Right atrium auricular region (tissue), 2 donors: ENCODE data around the gene CHRND. TPM values are rescaled to one million over a fixed set of nuclear protein-coding genes. Genes with fewer than 3 reads are reported as not detected.

Experiments
- DNase-seq: peaks from one replicate; pipeline ENCODE4 v3.0.0-alpha.2; 2019; ENCODE audit warnings: low spot score
- H3K27ac ChIP-seq, 2 donors: fragments of 200-600 bp; sonication (generic); 1 replicate in 1 of 2; 2 replicates in 1 of 2; pipeline ENCODE4 v1.5.1; 2016 to 2019
- H3K27me3 ChIP-seq, 2 donors: fragments of 200-600 bp; sonication (generic); one replicate each; pipeline versions ENCODE4 v1.5.1 to v1.6.0; 2017 to 2019
- H3K36me3 ChIP-seq: fragments of 200-600 bp; sonication (generic); one replicate; pipeline ENCODE4 v1.5.1; 2016
- H3K4me1 ChIP-seq, 2 donors: fragments of 200-600 bp; sonication (generic); one replicate each; pipeline versions ENCODE4 v1.5.1 to v1.6.0; 2017 to 2019
- H3K4me3 ChIP-seq, 2 donors: fragments of 200-600 bp; sonication (generic); 1 replicate in 1 of 2; 2 replicates in 1 of 2; pipeline ENCODE4 v1.5.1; 2017 to 2019; ENCODE audit warnings: mild to moderate bottlenecking in 1 of 2, moderate library complexity in 1 of 2
- H3K9me3 ChIP-seq, 2 donors: fragments of 200-600 bp; sonication (generic); one replicate each; pipeline ENCODE4 v1.5.1; 2019
- CTCF ChIP-seq, 2 donors: fragments of 200-600 bp; sonication (generic); IDR thresholded peaks; one replicate each; pipeline ENCODE4 v1.5.1; 2019; ENCODE audit warnings: antibody characterized with exemption in 2 of 2
- total RNA-seq, 2 donors: library from RNA; depleted of rRNA; stranded (reverse); fragments of >200 nt; gene quantifications; one replicate each; pipeline ENCODE4 v1.1.0, GENCODE V29; 2016

Gene CHRND
- total RNA-seq, 2 donors from 2014 or later = 0.19 TPM; not detected in 1

- no peaks in the 10 kb centered on the region for H3K36me3 ChIP-seq
- no peaks in the 10 kb centered on the region for H3K27me3 ChIP-seq
- peaks cover 0 to 12% of the 10 kb centered on the region in 2 donors for H3K9me3 ChIP-seq
- no peak overlapping the region for H3K27ac ChIP-seq
- no peak for DNase-seq
- H3K4me3 ChIP-seq = no peak overlapping the region
- TF ChIP-seq CTCF (IDR thresholded peaks at IDR 0.05) = no peak
- H3K4me1 ChIP-seq = peaks cover 0 to 4% of the 10 kb centered on the region in 2 donors
Observed at GRCh38 chr2:232534940-232535651, 9.1 kb downstream of the CHRND start.

- Histone ChIP-seq H3K27ac (no peak overlapping the region), H3K9me3 (peaks cover 0 to 12% of the 10 kb centered on the region in 2 donors), H3K4me1 (peaks cover 0 to 4% of the 10 kb centered on the region in 2 donors), H3K4me3 (no peak overlapping the region), H3K27me3 (no peaks in the 10 kb centered on the region), H3K36me3 (no peaks in the 10 kb centered on the region)
- TF ChIP-seq CTCF (IDR thresholded peaks at IDR 0.05) = no peak
- DNase-seq = no peak
Observed at GRCh38 chr2:232535761-232536530, 10.0 kb downstream of the CHRND start.

- no peak for DNase-seq
- H3K27ac ChIP-seq = peak overlapping the region in 1 of 2 donors; percentile 32
- no peaks in the 10 kb centered on the region for H3K36me3 ChIP-seq
Observed at GRCh38 chr2:232537079-232537478, 11.1 kb downstream of the CHRND start.

GRCh38 chr2:232537499-232537898 lies 11.5 kb downstream of the CHRND start:
- TF ChIP-seq CTCF (IDR thresholded peaks at IDR 0.05) = no peak
- Histone ChIP-seq H3K36me3 (no peaks in the 10 kb centered on the region), H3K27ac (peak overlapping the region in 1 of 2 donors; percentile 32), H3K4me1 (peaks cover 0 to 8% of the 10 kb centered on the region in 2 donors), H3K9me3 (peaks cover 0 to 12% of the 10 kb centered on the region in 2 donors), H3K27me3 (no peaks in the 10 kb centered on the region), H3K4me3 (no peak overlapping the region)
- no peak for DNase-seq

More at GRCh38 chr2:232537079-232537478, 11.1 kb downstream of the CHRND start:
- no peaks in the 10 kb centered on the region for H3K27me3 ChIP-seq
- peaks cover 0 to 8% of the 10 kb centered on the region in 2 donors for H3K4me1 ChIP-seq
- TF ChIP-seq CTCF (IDR thresholded peaks at IDR 0.05) = no peak
- H3K9me3 ChIP-seq = peaks cover 0 to 12% of the 10 kb centered on the region in 2 donors
- no peak overlapping the region for H3K4me3 ChIP-seq

GRCh38 chr2:232538671-232539070 lies 12.7 kb downstream of the CHRND start:
- no peaks in the 10 kb centered on the region for H3K36me3 ChIP-seq
- H3K27ac ChIP-seq = no peak overlapping the region
- no peaks in the 10 kb centered on the region for H3K27me3 ChIP-seq
- no peak for DNase-seq
- H3K4me3 ChIP-seq = no peak overlapping the region
- TF ChIP-seq CTCF (IDR thresholded peaks at IDR 0.05) = no peak
- peaks cover 0 to 12% of the 10 kb centered on the region in 2 donors for H3K9me3 ChIP-seq
- H3K4me1 ChIP-seq = peaks cover 0 to 8% of the 10 kb centered on the region in 2 donors
